Stimulated activated naive CD8-positive, alpha-beta T cell treated with anti-CD3 and anti-CD28 coated beads, Interleukin-15, Interleukin-2, amounts not matched to agents 100 U/mL and 50 U/mL, for 24 hours (primary cell): ENCODE measurements around the gene KAT14.
"Not testable (repeated sequence)": the region's sequence is repeated elsewhere in the genome, so short reads cannot be mapped to it uniquely, and the experiment has no call there.

Experiments
- ATAC-seq: fragments of 150-1000 bp; cut with Tn5 transposase; one replicate; pipeline ENCODE4 v1.10.0; 2021
- DNase-seq: peaks from one replicate; pipeline ENCODE4 v3.0.0; 2021

The KAT14 gene, protein sequence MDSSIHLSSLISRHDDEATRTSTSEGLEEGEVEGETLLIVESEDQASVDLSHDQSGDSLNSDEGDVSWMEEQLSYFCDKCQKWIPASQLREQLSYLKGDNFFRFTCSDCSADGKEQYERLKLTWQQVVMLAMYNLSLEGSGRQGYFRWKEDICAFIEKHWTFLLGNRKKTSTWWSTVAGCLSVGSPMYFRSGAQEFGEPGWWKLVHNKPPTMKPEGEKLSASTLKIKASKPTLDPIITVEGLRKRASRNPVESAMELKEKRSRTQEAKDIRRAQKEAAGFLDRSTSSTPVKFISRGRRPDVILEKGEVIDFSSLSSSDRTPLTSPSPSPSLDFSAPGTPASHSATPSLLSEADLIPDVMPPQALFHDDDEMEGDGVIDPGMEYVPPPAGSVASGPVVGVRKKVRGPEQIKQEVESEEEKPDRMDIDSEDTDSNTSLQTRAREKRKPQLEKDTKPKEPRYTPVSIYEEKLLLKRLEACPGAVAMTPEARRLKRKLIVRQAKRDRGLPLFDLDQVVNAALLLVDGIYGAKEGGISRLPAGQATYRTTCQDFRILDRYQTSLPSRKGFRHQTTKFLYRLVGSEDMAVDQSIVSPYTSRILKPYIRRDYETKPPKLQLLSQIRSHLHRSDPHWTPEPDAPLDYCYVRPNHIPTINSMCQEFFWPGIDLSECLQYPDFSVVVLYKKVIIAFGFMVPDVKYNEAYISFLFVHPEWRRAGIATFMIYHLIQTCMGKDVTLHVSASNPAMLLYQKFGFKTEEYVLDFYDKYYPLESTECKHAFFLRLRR

DNA sequence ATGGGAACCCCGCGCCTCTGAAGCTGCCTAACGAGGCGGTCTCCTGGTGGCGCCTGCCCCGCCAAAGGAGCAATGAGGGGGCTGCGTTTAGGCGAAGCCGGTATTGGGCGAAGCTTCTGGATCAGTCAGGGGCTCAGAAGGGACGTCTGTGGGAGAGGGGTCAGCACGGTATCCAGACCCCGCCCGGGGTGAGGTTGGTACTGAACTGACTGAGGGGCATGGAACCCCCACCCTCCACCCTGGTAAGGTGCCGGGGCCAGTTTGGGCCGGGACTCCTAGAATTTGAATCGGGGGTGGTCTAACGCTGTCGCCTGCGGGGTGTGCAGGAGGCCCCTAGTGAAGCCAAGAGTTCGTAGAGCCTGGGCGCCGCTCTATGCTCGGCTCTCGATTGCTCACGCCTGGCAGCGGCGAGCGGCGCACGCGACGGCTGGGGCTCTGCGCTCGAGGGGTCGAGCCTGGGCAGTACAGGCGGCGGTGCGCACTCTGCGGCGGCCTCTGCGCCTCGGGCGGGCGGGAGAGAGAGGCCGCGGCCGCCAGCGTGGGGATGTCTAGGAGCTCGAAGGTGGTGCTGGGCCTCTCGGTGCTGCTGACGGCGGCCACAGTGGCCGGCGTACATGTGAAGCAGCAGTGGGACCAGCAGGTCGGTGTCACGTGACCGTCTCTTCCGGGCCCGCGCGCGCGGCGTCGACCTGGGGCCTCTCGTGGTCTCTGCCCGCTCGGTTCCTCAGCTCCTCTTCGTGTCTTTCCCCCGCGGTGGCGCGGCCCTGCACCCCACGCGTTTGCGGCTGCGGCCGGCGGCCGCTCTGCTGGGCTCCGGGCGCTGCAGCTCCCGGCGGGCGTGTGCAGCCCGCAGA lies at the start of gene KAT14, which contains the start of gene PET117:
Gene KAT14, plus strand, starts transcription at position 452 of the 854 bp plus-strand sequence. CDS start 4,798 bp downstream, outside the sequence.
Gene PET117, plus strand, starts transcription at position 452 of the 854 bp plus-strand sequence. Its CDS starts 93 bp downstream, at position 545.
- ATAC-seq: peak; percentile 95
- DNase-seq: peak; percentile 95

DNA sequence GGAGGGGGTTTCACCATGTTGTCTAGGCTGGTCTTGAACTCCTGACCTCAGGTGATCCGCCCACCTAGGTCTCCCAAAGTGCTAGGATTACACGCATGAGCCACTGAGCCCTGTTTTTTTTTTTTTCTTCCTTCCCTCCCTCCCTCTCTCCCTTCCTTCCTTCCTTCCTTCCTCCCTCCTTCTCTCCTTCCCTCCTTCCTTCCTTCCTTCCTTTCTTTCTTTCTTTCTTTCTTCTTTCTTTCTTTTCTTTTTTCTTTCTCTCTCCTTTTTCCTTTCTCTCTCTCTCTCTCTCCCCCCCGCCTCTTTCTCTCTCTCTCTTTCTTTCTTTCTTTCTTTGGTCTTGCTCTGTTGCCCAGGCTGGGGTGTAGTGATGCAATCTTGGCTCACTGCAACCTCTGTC lies 49.4 kb upstream of the KAT14 start:
- not testable (repeated sequence) for ATAC-seq, DNase-seq

DNA sequence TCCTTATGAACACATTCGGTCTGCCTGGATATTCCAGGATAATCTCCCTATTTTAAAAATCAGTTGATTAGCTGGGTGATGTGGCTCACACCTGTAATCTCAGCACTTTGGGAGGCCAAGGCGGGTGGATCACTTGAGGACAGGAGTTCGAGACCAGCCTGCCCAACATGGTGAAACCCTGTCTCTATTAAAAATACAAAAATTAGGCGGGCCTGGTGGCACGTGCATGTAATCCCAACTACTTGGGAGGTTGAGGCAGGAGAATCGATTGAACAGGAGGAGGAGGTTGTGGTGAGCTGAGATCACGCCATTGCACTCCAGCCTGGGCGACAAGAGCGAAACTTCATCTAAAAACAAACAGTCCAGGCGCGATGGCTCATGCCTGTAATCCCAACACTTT lies 48.8 kb upstream of the KAT14 start:
- not testable (repeated sequence) for ATAC-seq

DNA sequence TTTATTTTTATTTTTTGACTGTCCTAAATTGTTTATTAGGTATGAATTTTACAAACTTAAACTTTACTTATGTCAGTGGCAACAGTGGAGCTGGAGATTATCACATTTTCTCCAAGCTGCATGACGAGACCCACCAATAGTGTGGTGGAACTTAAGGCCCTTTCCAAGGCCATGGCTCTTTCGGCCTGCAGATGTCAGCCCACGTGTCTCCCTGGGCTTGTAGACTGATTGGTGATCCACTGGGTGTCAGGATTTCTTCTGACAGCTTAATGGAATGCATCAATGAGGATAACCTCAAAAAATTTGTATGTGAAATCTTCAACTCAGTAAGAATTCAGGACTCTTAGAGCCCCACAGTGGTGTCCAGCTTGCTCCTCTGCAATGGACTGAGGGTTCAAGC lies 47.6 kb upstream of the KAT14 start:
- ATAC-seq (no peak), DNase-seq (no peak)

More for the DNA sequence above, 48.8 kb upstream of the KAT14 start:
- not testable (repeated sequence) for DNase-seq

DNA sequence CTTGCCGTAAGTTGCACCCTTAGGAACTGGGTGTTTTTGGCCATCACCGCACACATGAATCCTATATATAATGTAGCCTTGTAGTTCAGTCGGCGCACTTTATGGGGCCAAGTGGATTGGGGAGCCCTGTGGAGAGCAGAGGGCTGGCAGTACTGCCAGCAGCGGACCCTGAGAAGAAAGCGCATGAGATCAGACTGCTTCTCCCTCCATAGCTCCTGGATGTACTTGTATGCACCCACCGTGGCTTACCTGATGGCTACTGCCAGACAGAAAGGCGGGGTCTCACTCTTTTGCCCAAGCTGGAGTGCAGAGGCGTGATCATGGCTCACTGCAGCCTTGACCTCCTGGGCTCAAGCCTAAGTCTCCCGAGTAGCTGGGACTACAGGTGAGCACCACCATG lies 47.2 kb upstream of the KAT14 start:
- DNase-seq: no peak
- no peak for ATAC-seq

DNA sequence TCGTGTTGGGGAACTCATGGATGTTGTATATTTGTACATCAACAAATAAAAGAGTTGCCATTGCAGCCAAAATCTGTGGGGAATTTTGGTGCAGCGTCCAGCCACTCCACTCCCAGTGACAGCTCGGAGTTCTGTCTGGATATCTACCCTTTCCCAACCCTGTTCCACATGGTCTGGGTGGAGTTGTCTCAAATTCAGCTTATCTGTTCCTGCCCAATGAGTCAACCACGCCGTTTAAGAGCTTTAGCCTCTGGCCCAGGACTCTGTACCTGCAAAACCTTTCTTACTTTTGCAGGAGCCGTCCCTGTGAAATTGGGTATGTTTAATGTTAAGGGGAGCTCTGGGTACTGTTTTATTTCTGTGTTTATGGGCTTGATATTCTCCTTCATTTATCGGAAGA lies 46.0 kb upstream of the KAT14 start:
- DNase-seq: no peak
- no peak for ATAC-seq

DNA sequence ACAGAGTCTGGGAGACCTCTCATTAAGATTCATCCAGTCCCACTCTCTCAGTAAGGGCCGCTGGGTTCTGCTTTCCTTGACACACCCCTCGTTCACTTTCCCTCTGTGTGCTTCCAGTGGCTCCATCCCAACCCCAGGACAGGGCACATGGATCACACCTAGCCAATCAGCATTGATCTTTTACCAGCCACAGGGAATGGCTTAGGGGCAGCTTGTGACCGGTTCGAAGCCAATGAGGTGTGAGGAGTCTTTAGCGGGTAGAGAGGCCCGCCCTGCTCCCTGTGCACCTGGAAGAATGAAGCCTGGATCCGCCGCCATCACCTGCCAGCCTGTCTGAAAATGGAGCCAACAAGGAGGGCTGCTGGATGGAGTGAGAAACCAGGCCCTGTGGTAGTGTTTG lies 44.8 kb upstream of the KAT14 start:
- no peak for ATAC-seq
- no peak for DNase-seq

DNA sequence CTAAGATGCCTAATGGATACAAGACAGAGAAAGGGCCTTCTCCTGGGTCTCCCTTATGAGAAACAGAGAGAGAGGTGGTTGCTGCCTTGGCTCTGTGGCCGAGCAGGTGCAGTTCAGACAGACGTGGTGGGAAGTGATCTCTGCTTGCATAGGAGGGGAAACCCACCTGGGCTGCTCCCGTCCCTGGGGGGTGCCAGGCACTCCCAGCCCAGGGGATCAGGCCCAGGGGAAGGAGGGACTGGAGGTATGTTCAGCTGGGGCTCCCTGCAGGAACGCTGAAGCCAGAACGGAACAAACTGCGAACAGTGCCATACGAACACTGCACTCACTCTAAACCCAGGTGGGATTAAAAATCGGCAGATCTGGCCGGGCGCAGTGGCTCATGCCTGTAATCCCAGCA lies 44.3 kb upstream of the KAT14 start:
- DNase-seq (no peak), ATAC-seq (no peak)

DNA sequence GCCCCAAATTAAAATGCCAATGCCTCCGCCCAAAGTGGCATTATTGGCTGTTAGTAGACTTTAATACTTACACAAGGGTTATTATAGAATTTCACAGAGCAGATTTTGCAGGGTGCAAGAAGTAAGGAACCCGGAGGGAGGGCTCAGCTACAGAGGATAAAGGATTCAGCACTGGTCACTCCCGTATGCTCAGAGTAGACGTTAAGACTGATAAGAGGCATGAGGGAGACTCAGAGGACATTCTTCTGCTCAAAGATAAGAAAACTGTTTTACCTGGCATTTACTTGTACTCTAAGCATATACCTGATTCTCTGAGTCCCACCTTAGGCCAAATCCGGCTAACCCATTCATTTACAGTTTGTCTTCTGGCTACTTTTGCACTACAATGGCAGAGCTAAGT lies 43.5 kb upstream of the KAT14 start:
- DNase-seq: no peak
- ATAC-seq: no peak

DNA sequence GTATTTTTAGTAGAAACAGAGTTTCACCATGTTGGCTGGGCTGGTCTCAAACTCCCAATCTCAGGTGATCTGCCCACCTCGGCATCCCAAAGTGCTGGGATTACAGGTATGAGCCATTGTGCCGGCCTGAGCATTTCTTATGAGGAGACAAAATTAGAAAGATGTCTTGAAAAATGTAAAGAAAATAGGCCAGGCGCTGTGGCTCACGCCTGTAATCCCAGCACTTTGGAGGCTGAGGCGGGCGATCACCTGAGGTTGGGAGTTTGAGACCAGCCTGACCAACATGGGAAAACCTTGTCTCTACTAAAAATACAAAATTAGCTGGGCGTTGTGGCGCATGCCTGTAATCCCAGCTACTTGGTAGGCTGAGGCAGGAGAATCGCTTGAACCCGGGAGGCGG lies 37.1 kb upstream of the KAT14 start:
- not testable (repeated sequence) for ATAC-seq, DNase-seq

DNA sequence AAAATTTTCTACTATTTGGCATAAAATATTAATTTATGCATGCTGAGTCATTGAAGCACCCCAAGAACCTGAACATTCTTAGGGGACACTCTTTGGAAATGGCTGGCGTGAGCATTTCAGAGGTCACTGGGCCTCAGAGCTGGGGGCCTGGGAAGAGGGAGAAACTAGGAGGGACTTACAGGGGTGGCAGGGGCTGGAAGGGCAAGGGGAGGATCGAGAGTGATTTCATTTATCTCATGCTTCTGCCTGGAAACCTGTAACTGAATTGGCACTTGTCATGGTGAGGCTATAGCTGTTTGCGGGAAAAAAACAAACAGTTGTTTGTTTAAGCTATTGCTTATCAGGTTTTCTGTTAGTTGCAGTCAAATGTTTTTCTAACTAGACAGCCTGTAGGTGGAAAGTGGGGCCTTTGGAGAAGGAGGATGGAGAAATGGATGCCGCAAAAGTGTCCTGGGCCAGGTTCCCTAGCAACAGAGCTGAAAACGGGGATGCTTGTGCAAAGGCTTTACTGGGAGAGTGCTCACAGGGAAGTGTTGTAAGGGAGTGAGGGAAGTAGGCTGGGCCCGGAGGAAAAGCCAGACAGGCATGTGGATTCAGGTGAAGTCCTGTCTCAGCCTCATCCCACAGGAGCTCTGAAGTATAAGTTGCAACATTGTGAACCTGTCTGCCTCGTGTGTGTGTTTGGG lies 36.4 kb upstream of the KAT14 start:
- no peak for ATAC-seq
- DNase-seq: no peak

DNA sequence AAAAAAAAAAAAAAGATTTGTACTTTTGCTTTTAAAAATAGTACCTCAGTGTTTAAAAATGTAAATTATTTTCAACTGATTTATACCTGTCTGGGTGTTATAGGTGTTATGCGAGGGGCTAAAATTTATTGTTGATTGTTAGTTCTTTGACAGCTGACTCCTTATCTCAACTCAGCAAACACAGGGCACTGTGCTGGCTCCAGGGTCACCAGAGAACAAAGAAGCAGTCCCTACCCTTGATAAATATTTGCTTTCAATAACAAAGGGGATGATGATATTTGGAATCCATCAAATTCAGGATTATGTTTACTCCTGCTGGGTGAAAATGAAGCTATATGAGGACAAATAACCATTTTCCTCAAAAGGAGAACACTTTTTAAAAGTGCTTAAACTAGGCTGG lies 34.2 kb upstream of the KAT14 start:
- DNase-seq (no peak), ATAC-seq (no peak)

DNA sequence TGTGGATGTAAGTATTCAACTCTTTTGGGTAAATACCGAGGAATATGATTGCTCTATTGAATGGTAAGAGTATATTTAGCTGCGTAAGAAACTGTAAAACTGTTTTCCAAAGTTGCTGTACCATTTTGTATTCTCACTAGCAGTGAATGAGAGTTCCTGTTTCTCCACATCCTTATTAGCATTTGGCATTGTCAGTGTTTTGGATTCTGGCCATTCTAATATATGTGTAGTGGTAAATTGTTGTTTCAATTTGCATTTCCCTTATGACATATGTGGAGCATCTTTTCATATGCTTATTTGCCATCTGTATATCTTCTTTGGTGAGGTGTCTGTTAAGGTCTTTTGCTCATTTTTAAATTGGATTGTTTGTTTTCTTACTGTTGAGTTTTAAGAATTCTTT lies 29.3 kb upstream of the KAT14 start:
- ATAC-seq (no peak), DNase-seq (no peak)

DNA sequence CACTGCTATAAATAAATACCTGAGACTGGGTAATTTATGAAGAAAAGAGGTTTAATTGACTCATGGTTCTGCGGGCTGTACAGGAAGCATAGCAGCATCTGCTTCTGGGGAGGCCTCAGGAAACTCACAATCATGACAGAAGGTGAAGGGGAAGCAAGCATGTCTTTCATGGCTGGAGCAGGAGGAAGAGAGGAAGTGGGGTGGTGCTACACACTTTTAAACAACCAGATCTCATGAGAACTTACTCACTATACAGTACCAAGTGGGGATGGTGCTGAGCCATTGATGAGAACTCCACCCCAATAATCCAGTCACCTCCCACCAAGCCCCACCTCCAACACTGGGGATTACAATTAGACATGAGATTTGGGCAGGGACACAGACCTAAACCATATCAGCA lies 9.1 kb upstream of the KAT14 start:
- DNase-seq: not testable (repeated sequence)
- peak; percentile 43 for ATAC-seq

DNA sequence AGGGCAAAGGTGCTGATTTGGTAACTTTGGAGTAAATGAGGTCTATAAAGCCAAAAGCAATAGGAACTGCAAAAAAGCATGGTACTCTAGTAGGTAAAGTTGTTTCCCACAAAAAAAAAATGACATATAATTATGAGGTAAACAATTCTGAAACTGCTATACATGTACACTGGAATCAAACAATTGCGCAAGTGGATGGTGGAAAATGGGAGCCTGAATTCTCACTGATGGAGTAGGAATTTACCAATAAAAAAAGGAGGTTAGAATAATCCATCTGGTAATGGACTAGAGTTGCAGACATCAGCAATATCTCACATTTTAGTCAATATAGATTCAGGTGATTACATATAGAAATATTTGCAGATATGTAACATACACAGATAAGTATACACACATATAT lies 5.0 kb upstream of the KAT14 start:
- DNase-seq: no peak
- no peak for ATAC-seq

DNA sequence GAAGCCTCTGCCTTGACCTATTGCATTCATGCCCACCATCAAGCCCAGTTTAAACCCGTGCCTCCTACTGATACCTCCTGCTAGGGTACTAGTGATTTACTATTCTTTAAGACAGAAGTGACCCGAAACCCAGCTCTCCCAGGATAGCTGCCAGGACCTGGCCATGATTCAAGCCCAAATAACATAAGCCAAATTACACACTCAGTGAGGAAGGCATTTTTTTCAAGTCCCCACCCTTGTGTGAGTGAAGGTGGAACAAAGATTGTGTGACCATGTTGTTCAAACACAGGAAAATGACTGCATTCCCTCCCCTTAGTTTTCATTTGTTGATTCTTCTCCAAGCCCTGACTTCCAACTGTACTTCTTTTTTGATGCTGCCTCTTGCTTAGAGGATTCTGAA lies 3.7 kb upstream of the KAT14 start:
- DNase-seq: no peak
- no peak for ATAC-seq

DNA sequence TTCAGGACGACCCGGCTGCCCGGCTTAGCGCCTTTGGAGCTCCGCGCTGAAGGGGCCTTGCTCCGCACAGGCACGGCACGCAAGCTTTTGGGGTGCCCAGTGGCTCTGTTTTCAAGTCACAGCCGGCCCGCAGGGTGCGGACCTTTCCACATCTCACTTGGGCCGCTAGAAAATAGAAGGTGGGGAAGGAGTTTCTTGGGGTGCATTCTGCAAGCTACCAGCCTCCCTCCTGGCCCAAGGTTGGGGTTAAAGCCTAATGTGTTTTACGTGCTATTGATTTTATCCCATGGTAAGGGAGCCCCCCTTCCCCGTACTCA lies 561 bp downstream of the KAT14 start:
- ATAC-seq (no peak), DNase-seq (no peak)

DNA sequence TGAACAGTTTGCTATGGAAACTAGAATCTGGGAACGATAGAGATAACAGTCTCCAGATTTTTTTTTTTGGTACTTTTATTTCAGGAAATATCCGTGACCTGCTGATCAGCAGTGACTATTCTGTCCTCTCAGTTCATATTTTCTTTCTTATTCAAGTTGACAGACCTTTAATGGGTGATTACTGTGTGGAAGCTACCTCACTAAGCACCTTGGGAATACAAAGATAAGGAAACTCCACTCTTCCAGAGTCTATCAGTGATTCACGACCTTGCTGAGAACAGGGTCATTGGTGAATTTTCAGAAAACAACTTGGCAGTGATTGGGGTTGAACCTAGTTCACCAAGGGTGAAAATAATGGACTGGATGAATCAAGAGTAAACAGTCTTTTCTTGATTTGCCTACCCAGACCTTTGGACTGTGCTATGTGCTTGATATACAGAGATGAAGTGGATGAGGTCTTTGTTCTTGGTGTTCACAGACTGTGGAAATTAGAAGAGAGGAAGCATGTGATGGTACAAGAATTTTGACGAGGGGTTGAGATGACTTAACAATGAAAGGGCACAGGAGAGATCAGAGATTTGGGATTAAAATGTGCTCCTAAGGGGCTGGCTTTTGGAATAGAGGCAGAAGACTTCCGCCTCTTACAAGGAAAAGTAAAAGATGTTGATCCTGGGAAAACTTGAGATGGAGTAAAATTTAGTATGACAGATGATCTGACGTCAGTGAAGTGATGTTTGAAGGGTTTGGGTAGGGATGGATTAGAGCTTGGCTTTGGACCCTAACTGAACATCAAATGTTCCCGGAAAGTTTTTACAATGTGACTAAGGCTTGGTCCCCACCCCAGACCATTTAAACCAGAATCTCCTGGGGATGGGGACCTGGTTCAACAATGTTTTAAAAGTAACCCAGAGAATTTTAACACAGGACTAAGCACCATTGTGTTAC lies 1.2 kb downstream of the KAT14 start:
- no peak for DNase-seq
- no peak for ATAC-seq

DNA sequence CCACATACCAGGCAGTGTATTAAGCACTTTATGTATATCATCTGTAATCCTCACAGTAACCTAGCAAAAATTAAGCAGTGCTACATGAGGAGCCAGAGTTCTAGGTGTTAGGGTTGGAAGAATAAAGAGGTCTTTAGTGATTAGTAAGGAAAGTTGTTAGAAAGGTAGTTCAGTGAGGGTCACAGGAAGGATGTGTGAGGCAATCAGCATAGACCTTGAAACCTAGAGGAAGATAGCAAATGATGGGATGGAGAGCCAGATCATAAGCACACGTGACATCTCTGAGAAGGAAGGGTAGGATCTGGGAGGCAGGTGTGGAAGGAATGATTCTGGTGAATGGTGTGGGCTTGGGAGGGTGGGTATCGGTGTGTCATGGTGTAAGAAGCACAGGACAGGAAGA lies 2.2 kb downstream of the KAT14 start:
- no peak for ATAC-seq

DNA sequence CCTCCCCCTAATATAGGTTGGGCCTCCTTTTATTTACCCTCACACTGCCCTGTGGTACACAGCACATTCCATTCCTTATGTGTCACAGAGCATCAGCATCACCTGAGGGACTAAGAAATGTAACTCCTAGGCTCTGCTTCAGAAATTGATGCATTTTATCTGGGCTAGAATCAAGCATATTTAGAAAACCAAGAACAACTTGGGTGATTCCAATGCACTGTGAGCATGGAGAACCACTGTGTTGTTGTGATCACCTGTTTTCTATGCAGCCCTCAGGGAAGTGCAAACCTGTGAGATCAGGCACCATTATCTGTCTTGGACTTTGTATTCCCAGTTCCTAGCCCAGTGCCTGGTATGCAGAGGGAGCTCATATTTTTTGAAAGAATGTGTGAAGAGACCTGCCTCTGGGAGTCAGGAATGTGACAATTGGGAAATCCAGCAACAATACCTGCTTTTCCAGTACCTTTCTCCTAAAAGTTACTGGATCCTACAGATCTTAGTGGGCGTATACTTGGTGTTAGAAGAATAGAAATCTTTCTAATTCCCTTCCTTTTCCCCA lies 7.0 kb downstream of the KAT14 start:
- DNase-seq (no peak), ATAC-seq (no peak)

More for the DNA sequence above, 2.2 kb downstream of the KAT14 start:
- no peak for DNase-seq
